Psoas muscle (tissue), 8 donors: ENCODE results near the gene ARMH3. TPM values are rescaled to one million over a fixed set of nuclear protein-coding genes. Genes with fewer than 3 reads are reported as not detected.

Experiments
- ATAC-seq, 4 donors: fragments of 200-7000 bp; cut with Tn5 transposase; one replicate each; pipeline ENCODE4 v1.9.1; 2020; ENCODE audit warnings: moderate library complexity in 3 of 4, mild to moderate bottlenecking in 2 of 4
- DNase-seq, 2 donors: peaks; one replicate each; pipeline ENCODE4 v3.0.0-alpha.2; 2020
- H3K27ac ChIP-seq: fragments of 200-600 bp; one replicate; pipeline ENCODE4 v1.8.0; 2022
- H3K27me3 ChIP-seq, 3 donors: fragments of 200-600 bp in 1 of 3; one replicate each; pipeline versions ENCODE4 v1.6.1 to v1.8.0; 2013 to 2022; ENCODE audit warnings: low read length in 2 of 3, mild to moderate bottlenecking in 2 of 3, moderate library complexity in 1 of 3; ENCODE audit not compliant: insufficient read depth in 3 of 3
- H3K36me3 ChIP-seq, 2 donors: fragments of 200-600 bp in 1 of 2; one replicate each; pipeline versions ENCODE4 v1.6.1 to v1.8.0; 2013 to 2022; ENCODE audit warnings: low read depth in 1 of 2, mild to moderate bottlenecking in 1 of 2, moderate library complexity in 1 of 2; ENCODE audit not compliant: insufficient read depth in 1 of 2
- H3K4me1 ChIP-seq: fragments of 200-600 bp; one replicate; pipeline ENCODE4 v1.8.0; 2022
- H3K4me3 ChIP-seq: fragments of 200-600 bp; one replicate; pipeline ENCODE4 v1.8.0; 2022; ENCODE audit warnings: mild to moderate bottlenecking
- H3K9me3 ChIP-seq: fragments of 200-600 bp; one replicate; pipeline ENCODE4 v1.8.0; 2022
- WGBS, 3 donors: extraction: QIAGEN DNeasy Blood & Tissue Kit; methylation state at CpG; one replicate each; pipeline versions ENCODE4 v1.1.6 to v1.1.7; 2013; 5-methylcytosine and 5-hydroxymethylcytosine counted together
- intact Hi-C, 2 donors: fragments of 100-400 bp; cut with DNase I; formaldehyde crosslinking; loops; one replicate each; pipeline versions ENCODE4 v1.11.0 to v1.14.2; 2022
- polyA plus RNA-seq, 3 donors: library from polyadenylated mRNA; stranded (reverse); fragments of 200-250 nt; gene quantifications; one replicate each; pipeline ENCODE4 v1.2.3, GENCODE V29; 2013
- total RNA-seq, 4 donors: library from RNA; stranded (reverse); fragmentation: NEBNext Ultra II Directional in 2 of 4; extraction: Animal tissue kit (Norgen Biotek cat#: 25700) in 2 of 4; gene quantifications; one replicate each; pipeline versions ENCODE4 v1.2.1 to v1.2.4, GENCODE V29; 2021 to 2023
- TF ChIP-seq, protein P1 (sequence below): fragments of 200-600 bp; IDR thresholded peaks from one replicate; pipeline ENCODE4 v1.8.0; 2022; ENCODE audit warnings: antibody characterized with exemption
- donor health status: healthy with polysubstance abuse.
- donor health status: DM: no; HTN: no; CAD: no; lungs with moderate emphysema.
- donor health status: Bipolar disorder and iron deficiency.
- donor health status: healthy.
- donor health status: DM: yes; HTN: yes; CAD: no.
- donor health status: DM: no; HTN: no; CAD: no.
- donor health status: DM: no; HTN: no; CAD: no.
- donor health status: DM: yes; HTN: yes; CAD: no.

The ARMH3 gene
- total and polyA plus RNA-seq, 7 donors = 14.1 to 38.7 (median 22.9) TPM

- TF ChIP-seq, protein P1, sequence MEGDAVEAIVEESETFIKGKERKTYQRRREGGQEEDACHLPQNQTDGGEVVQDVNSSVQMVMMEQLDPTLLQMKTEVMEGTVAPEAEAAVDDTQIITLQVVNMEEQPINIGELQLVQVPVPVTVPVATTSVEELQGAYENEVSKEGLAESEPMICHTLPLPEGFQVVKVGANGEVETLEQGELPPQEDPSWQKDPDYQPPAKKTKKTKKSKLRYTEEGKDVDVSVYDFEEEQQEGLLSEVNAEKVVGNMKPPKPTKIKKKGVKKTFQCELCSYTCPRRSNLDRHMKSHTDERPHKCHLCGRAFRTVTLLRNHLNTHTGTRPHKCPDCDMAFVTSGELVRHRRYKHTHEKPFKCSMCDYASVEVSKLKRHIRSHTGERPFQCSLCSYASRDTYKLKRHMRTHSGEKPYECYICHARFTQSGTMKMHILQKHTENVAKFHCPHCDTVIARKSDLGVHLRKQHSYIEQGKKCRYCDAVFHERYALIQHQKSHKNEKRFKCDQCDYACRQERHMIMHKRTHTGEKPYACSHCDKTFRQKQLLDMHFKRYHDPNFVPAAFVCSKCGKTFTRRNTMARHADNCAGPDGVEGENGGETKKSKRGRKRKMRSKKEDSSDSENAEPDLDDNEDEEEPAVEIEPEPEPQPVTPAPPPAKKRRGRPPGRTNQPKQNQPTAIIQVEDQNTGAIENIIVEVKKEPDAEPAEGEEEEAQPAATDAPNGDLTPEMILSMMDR = no peak
- 47 to 100% (median 93%) methylated on average over 1 of the region's 1 CpG for WGBS, 3 donors
- no peak overlapping the region for H3K27ac ChIP-seq
- H3K27me3 ChIP-seq = no peaks in the 10 kb centered on the region
- no peak overlapping the region for H3K4me3 ChIP-seq
- no peaks in the 10 kb centered on the region for H3K36me3 ChIP-seq
- intact Hi-C loops = no loop called here
- DNase-seq (no peak), ATAC-seq (no peak)
- no peaks in the 10 kb centered on the region for H3K9me3 ChIP-seq
- no peaks in the 10 kb centered on the region for H3K4me1 ChIP-seq
Measured at GRCh38 chr10:101857802-101858476, 198.0 kb downstream of the ARMH3 start.

- H3K36me3 ChIP-seq = peaks cover 0 to 5% of the 10 kb centered on the region in 2 donors
- H3K4me3 ChIP-seq = no peak overlapping the region
- no peak overlapping the region for H3K27ac ChIP-seq
- TF ChIP-seq, protein P1 = no peak
- H3K9me3 ChIP-seq = no peaks in the 10 kb centered on the region
- H3K4me1 ChIP-seq = no peaks in the 10 kb centered on the region
- DNase-seq (no peak), ATAC-seq (no peak)
- intact Hi-C loops = no loop called here
- no peaks in the 10 kb centered on the region for H3K27me3 ChIP-seq
Measured at GRCh38 chr10:101856626-101857025, 199.3 kb downstream of the ARMH3 start.

GRCh38 chr10:101851411-101852116 is 204.4 kb downstream of the ARMH3 start:
- ATAC-seq = no peak
- Histone ChIP-seq H3K27ac (no peak overlapping the region), H3K27me3 (no peaks in the 10 kb centered on the region), H3K36me3 (peaks cover 0 to 40% of the 10 kb centered on the region in 2 donors), H3K9me3 (no peaks in the 10 kb centered on the region), H3K4me3 (no peak overlapping the region), H3K4me1 (no peaks in the 10 kb centered on the region)
- TF ChIP-seq, protein P1 = no peak
- intact Hi-C loops = no loop called here
- 46 to 71% (median 55%) methylated on average over 4 of the region's 4 CpGs for WGBS, 3 donors
- no peak for DNase-seq

DNA sequence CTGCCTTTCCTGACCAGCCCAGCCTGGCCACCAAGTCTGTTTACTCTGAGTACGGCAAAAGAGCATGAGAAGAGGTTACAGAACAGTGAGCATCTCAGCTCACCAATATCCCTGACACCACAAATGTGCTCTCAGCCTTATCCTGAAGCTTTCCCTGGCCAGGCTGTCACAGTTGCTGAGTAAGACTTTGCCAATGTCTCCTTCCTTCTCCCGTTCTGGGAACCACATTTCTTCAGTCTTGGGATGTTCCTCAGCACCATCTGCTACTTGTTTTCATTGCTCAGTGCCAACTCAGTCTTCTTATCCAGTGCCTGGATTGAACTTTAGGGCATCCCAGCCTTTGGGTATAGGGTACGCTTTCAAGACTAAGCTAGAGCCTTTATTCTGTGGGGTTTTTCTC is 205.2 kb downstream of the ARMH3 start:
- no peaks in the 10 kb centered on the region for H3K27me3 ChIP-seq
- WGBS, 3 donors = 75 to 91% (median 87%) methylated on average over 3 of the region's 3 CpGs
- DNase-seq = no peak
- TF ChIP-seq, protein P1 = no peak
- no peak for ATAC-seq
- no peak overlapping the region for H3K27ac ChIP-seq
- H3K9me3 ChIP-seq = no peaks in the 10 kb centered on the region
- no peaks in the 10 kb centered on the region for H3K4me1 ChIP-seq
- no peak overlapping the region for H3K4me3 ChIP-seq
- peaks cover 0 to 45% of the 10 kb centered on the region in 2 donors for H3K36me3 ChIP-seq
- intact Hi-C loops = no loop called here
